K562 (cell line): Measurements from ENCODE around the gene MYOM3. TPM values are rescaled to one million over a fixed set of nuclear protein-coding genes. Genes with fewer than 3 reads are reported as not detected.
A peak's percentile ranks its signal among the peaks of the same experiment; 100 is the strongest.

Experiments
- ATAC-seq: fragments of 200-7000 bp; cut with Tn5 transposase; 3 replicates; pipeline ENCODE4 v1.9.1; 2020; ENCODE audit warnings: moderate library complexity
- BruUV-seq: library from RNA; stranded (reverse); fragments of 400-500 nt; replicated peaks from 2 replicates; lab custom pipeline; 2021; lab: Mats Ljungman, UMichigan
- CTCF ChIA-PET: fragments of 300-600 bp; formaldehyde crosslinking; extraction: SDS; loops from one replicate; lab custom pipeline; 2021; ENCODE audit warnings: low intra/inter-chr PET ratio; lab: Yijun Ruan, JAX
- POLR2A ChIA-PET: fragments of 300-600, 350-650 bp; sonication (Branson Sonifier 250); formaldehyde crosslinking; extraction: SDS; loops from one replicate; lab custom pipeline; 2021; ENCODE audit warnings: antibody characterized with exemption, inconsistent platforms; lab: Yijun Ruan, JAX
- DNase-seq, 4 experiments: peaks; one replicate each; pipeline versions ENCODE4 v3.0.0 to v3.0.0-alpha.2; 2011 to 2018; ENCODE audit warnings: low spot score in 3 of 4, mixed read lengths in 3 of 4; ENCODE audit errors: extremely low read depth in 1 of 4
- FAIRE-seq: peaks from 2 replicates; lab custom pipeline; 2011; peaks lifted over from hg19 to GRCh38; lab: Jason Lieb, UNC
- H2AFZ ChIP-seq: 2 replicates; pipeline ENCODE4 v1.6.0; 2011; ENCODE audit warnings: low read depth, low read length, control low read depth, inconsistent platforms
- H3K27ac ChIP-seq: fragments of 200-600 bp; 3 replicates; pipeline ENCODE4 v1.8.0; 2011; ENCODE audit warnings: low read depth, mild to moderate bottlenecking, control low read depth, inconsistent platforms, low read length, moderate library complexity, mixed read lengths; ENCODE audit errors: extremely low read depth
- H3K27me3 ChIP-seq, 2 experiments: fragments of 300-600 bp in 1 of 2; 2 replicates in 1 of 2; 3 replicates in 1 of 2; pipeline versions ENCODE4 v1.6.0 to v1.8.0; 2011; ENCODE audit warnings: inconsistent platforms in 2 of 2, low read length in 2 of 2, mild to moderate bottlenecking in 1 of 2, mixed read lengths in 1 of 2, moderate library complexity in 1 of 2; ENCODE audit not compliant: control insufficient read depth in 2 of 2, insufficient read depth in 2 of 2
- H3K36me3 ChIP-seq: fragments of 300-600 bp; 3 replicates; pipeline ENCODE4 v1.8.0; 2011; ENCODE audit warnings: mild to moderate bottlenecking, low read length, inconsistent platforms; ENCODE audit not compliant: control insufficient read depth, insufficient read depth
- H3K4me1 ChIP-seq, 2 experiments: fragments of 200-600 bp in 1 of 2; replicated peaks in 1 of 2; 2 replicates in 1 of 2; 3 replicates in 1 of 2; pipeline versions ENCODE4 v1.5.1 to v1.8.0; 2011; ENCODE audit warnings: inconsistent platforms in 2 of 2, low read length in 2 of 2, mild to moderate bottlenecking in 1 of 2, mixed read lengths in 1 of 2, moderate library complexity in 1 of 2; ENCODE audit not compliant: control insufficient read depth in 2 of 2, insufficient read depth in 2 of 2
- H3K4me2 ChIP-seq: 2 replicates; pipeline ENCODE4 v1.6.1; 2011; ENCODE audit warnings: low read length, control low read depth, inconsistent platforms, mixed read lengths; ENCODE audit not compliant: insufficient read depth
- H3K4me3 ChIP-seq: fragments of 200-600 bp; sonication (generic), shearing (Covaris generic); 2 replicates; pipeline ENCODE4 v1.5.1; 2016; ENCODE audit warnings: control low read depth, inconsistent platforms
- H3K79me2 ChIP-seq: fragments of 200-600 bp; 3 replicates; pipeline ENCODE4 v1.8.0; 2011; ENCODE audit warnings: low read length, inconsistent platforms; ENCODE audit not compliant: control insufficient read depth, insufficient read depth
- H3K9ac ChIP-seq, 2 experiments: 2 replicates each; pipeline versions ENCODE4 v1.6.0 to v1.6.1; 2011; ENCODE audit warnings: low read depth in 2 of 2, low read length in 2 of 2, control low read depth in 1 of 2, inconsistent platforms in 1 of 2, mild to moderate bottlenecking in 1 of 2, mixed read lengths in 1 of 2; ENCODE audit not compliant: insufficient read depth in 1 of 2
- H3K9me1 ChIP-seq: one replicate; pipeline ENCODE4 v1.6.0; 2011; ENCODE audit warnings: inconsistent platforms, mild to moderate bottlenecking, low read length, moderate library complexity; ENCODE audit not compliant: control insufficient read depth, insufficient read depth
- H3K9me3 ChIP-seq: replicated peaks from 2 replicates; pipeline ENCODE4 v1.5.1; 2011; ENCODE audit warnings: low read depth, low read length, inconsistent platforms; ENCODE audit not compliant: control insufficient read depth, insufficient read depth
- H4K20me1 ChIP-seq: replicated peaks from 2 replicates; pipeline ENCODE4 v1.6.1; 2011; ENCODE audit warnings: low read length, inconsistent platforms, mixed read lengths; ENCODE audit not compliant: control insufficient read depth, insufficient read depth
- ETS2 ChIP-seq: IDR thresholded peaks from 2 replicates; pipeline ENCODE4 v1.6.1; 2016; ENCODE audit warnings: borderline replicate concordance, missing genetic modification characterization, mild to moderate bottlenecking, moderate library complexity, missing compliant biosample characterization; ENCODE audit not compliant: poor library complexity, severe bottlenecking
- MTA2 ChIP-seq: fragments of 450-650 bp; IDR thresholded peaks from 2 replicates; pipeline ENCODE4 v1.6.1; 2016; ENCODE audit warnings: low read depth
- ZFP36 ChIP-seq: fragments of 150-350 bp; IDR thresholded peaks from 2 replicates; pipeline ENCODE4 v1.6.1; 2018; ENCODE audit warnings: low read length, low read depth; ENCODE audit not compliant: partially characterized antibody
- ZNF121 ChIP-seq: sonication (generic); formaldehyde crosslinking; conservative IDR thresholded peaks from 2 replicates; pipeline ENCODE4 v1.8.0; 2022; ENCODE audit warnings: missing genetic modification reagents
- WGBS: fragments of 100-300 bp; shearing (Covaris generic); methylation state at CpG from one replicate; pipeline ENCODE4 v1.1.6; 2016; ENCODE audit warnings: low coverage, mixed read lengths; ENCODE audit not compliant: insufficient coverage; ENCODE audit errors: missing lambda C conversion rate; 5-methylcytosine and 5-hydroxymethylcytosine counted together
- in situ Hi-C: fragments of 300-500 bp; cut with MboI; formaldehyde crosslinking; loops from 4 replicates; pipeline ENCODE4 v1.15.0; 2018; ENCODE audit warnings: inconsistent platforms, mixed read lengths
- intact Hi-C: fragments of 100-400 bp; cut with micrococcal nuclease; formaldehyde crosslinking; loops from 2 replicates; pipeline ENCODE4 v1.14.2; 2022
- polyA plus RNA-seq, 8 experiments: library from polyadenylated mRNA; depleted of rRNA in 4 of 8; stranded (reverse) in 5 of 8; unstranded in 3 of 8; fragments of >200 nt; fragmentation: Nextera tagmentation in 2 of 8; fragmentation: Illumina TruSeq in 1 of 8; extraction: Ambion mirVana in 2 of 8; extraction: Trizol in 1 of 8; gene quantifications; 2 replicates each; pipeline versions ENCODE4 v1.2.1 to v1.2.3, GENCODE V29; 2011 to 2014; ENCODE audit warnings: inconsistent platforms in 1 of 8, missing spikeins in 1 of 8
- total RNA-seq, 7 experiments: library from RNA; depleted of rRNA in 6 of 7; stranded (reverse); fragments of >200 nt in 6 of 7; fragmentation: Illumina TruSeq in 2 of 7; extraction: Trizol in 2 of 7; gene quantifications; 2 replicates each; pipeline versions ENCODE4 v1.2.1 to v1.2.3, GENCODE V29; 2011 to 2021; ENCODE audit warnings: low replicate concordance in 1 of 7

The MYOM3 gene
- total and polyA plus RNA-seq, 9 of the 15 experiments (the other 6 are each of a cell fraction or from before 2014, with no cell fraction given) = 0.01 TPM; not detected in 8

DNA sequence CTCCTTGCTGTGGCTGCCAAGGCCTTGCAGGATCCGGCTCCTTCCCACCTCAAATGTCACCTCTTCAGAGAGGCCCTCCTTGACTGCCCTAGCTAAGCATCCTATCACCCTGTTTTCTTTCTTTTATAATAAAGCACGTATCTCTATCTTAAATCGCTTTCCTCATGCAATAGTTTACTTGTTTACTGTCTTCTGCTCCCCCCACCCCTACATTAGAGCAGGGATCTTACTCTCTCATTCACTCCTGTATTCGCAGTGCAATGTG, 36.4 kb downstream of the MYOM3 start:
- BruUV-seq = no TSS peak
- Histone ChIP-seq H3K79me2 (no peaks in the 10 kb centered on the region), H4K20me1 (0 out of 2 replicates have a peak, but pooled peaks cover 8% of the 10 kb centered on the region), H3K4me2 (no peak overlapping the region), H3K27ac (no peak overlapping the region), H3K36me3 (no peaks in the 10 kb centered on the region), H3K9me3 (no peaks in the 10 kb centered on the region), H3K9me1 (no peaks in the 10 kb centered on the region), H2AFZ (no peak overlapping the region), H3K4me3 (no peak overlapping the region), H3K9ac (no peak overlapping the region), H3K27me3 (peaks cover 46 to 77% of the 10 kb centered on the region in 2 experiments), H3K4me1 (no peaks in the 10 kb centered on the region; a peak in 1 of 5 replicates)
- POLR2A ChIA-PET = no interaction called here
- TF ChIP-seq ETS2 (tag) (no peak), ZFP36 (peak; percentile 88)
- CTCF ChIA-PET = no interaction called here
- in situ Hi-C loops (no loop called here), intact Hi-C loops (no loop called here)
- ATAC-seq (no peak), DNase-seq (no peak), FAIRE-seq (no peak)
- WGBS = 1% methylated on average over 4 of the region's 4 CpGs

- ATAC-seq (no peak), DNase-seq (no peak), FAIRE-seq (no peak)
- TF ChIP-seq ZNF121 (peak; percentile 92), MTA2 (no peak)
- Histone ChIP-seq H3K4me1 (no peaks in the 10 kb centered on the region; a peak in 1 of 5 replicates), H3K9ac (no peak overlapping the region), H3K27ac (no peak overlapping the region), H4K20me1 (0 out of 2 replicates have a peak, but pooled peaks cover 8% of the 10 kb centered on the region), H3K27me3 (peaks cover 44 to 74% of the 10 kb centered on the region in 2 experiments), H3K4me3 (no peak overlapping the region), H3K4me2 (no peak overlapping the region), H3K9me3 (no peaks in the 10 kb centered on the region), H3K79me2 (no peaks in the 10 kb centered on the region), H3K36me3 (no peaks in the 10 kb centered on the region), H3K9me1 (no peaks in the 10 kb centered on the region), H2AFZ (no peak overlapping the region)
- ChIA-PET POLR2A (interaction anchor here (0.6 to 1.1 kb wide), 2 partner anchors 8 to 28 kb away, joined by 3 to 4 read pairs; no protein-coding TSS in a partner anchor), CTCF (no interaction called here)
- intact Hi-C loops = no loop called here
- 2% methylated on average over 15 of the region's 15 CpGs for WGBS
- BruUV-seq = no TSS peak
- in situ Hi-C loops = no loop called here
Measured at GRCh38 chr1:24074817-24075589, 36.9 kb downstream of the MYOM3 start.
